ENCODE data around the gene ASIP.

Gene ASIP

GRCh38 chr20:34312544-34313217 is 71.5 kb downstream of the ASIP start:
- DNase-seq, result peak; percentile 84

GRCh38 chr20:34315236-34315635 is 74.0 kb downstream of the ASIP start:
- no peak for DNase-seq

- DNase-seq, result peak; percentile 18
These were observed 75.1 kb downstream of the ASIP start for GRCh38 chr20:34316196-34316814.
